Choroid plexus epithelial cell (primary cell): ENCODE data around the gene ACOT8.

Source experiments
- DNase-seq: peaks from one replicate; pipeline ENCODE4 v3.0.0-alpha.2; 2010; ENCODE audit warnings: low read depth
- H3K4me3 ChIP-seq: 2 replicates; pipeline ENCODE4 v1.5.1; 2011; ENCODE audit warnings: low read depth, mild to moderate bottlenecking, control low read depth, low read length, moderate library complexity
- CTCF ChIP-seq: conservative IDR thresholded peaks from 2 replicates; pipeline ENCODE4 v1.5.1; 2011; ENCODE audit warnings: low read depth, mild to moderate bottlenecking, control low read depth, inconsistent platforms, low read length, moderate library complexity

Gene ACOT8

GRCh38 chr20:45892049-45892825, 35.0 kb upstream of the ACOT8 start:
- peak overlapping the region; percentile 78 for H3K4me3 ChIP-seq
- DNase-seq = peak; percentile 63
- peak; percentile 38 for TF ChIP-seq CTCF

GRCh38 chr20:45890985-45891983, 34.1 kb upstream of the ACOT8 start, which contains the start of the genes CTSA and NEURL2:
Gene CTSA (plus strand): TSS chr20:45891335. CDS start chr20:45891569, 234 bp downstream.
Gene NEURL2 (minus strand): TSS chr20:45891208. CDS start chr20:45890991, 217 bp downstream.
- peak within 1 kb of the TSS; percentile 78 for H3K4me3 ChIP-seq
- no peak for TF ChIP-seq CTCF
- DNase-seq = peak; percentile 94

GRCh38 chr20:45890077-45890984, 33.1 kb upstream of the ACOT8 start:
- peak; percentile 91 for DNase-seq
- peak overlapping the region; percentile 78 for H3K4me3 ChIP-seq
- peak; percentile 82 for TF ChIP-seq CTCF

- no peak overlapping the region for H3K4me3 ChIP-seq
- TF ChIP-seq CTCF = no peak
- no peak for DNase-seq
Measured at GRCh38 chr20:45888681-45889080, 31.5 kb upstream of the ACOT8 start.

- no peak for TF ChIP-seq CTCF
- DNase-seq = no peak
- no peak within 1 kb of the TSS for H3K4me3 ChIP-seq
Measured at GRCh38 chr20:45887346-45887715, 30.1 kb upstream of the ACOT8 start, which contains the start of gene SPATA25. Gene SPATA25 (minus strand): TSS chr20:45887622. CDS start chr20:45887590, 32 bp downstream.
